Gastrocnemius medialis (tissue), 4 donors: Measurements from ENCODE around the gene PIEZO1.

Experiments used
- POLR2A ChIP-seq, 2 donors: fragments of 450-650 bp; IDR thresholded peaks; one replicate each; pipeline ENCODE4 v1.6.1; 2017; ENCODE audit warnings: antibody characterized with exemption in 2 of 2, mild to moderate bottlenecking in 2 of 2, moderate library complexity in 2 of 2
- TF ChIP-seq, protein P1 (sequence below), 5 experiments: fragments of 450-650 bp in 3 of 5; fragments of 200-600 bp in 2 of 5; sonication (generic) in 2 of 5; IDR thresholded peaks in 4 of 5; conservative IDR thresholded peaks in 1 of 5; 1 replicate in 4 of 5; 2 replicates in 1 of 5; pipeline ENCODE4 v1.5.1; 2016 to 2019; ENCODE audit warnings: antibody characterized with exemption in 5 of 5, mild to moderate bottlenecking in 3 of 5, moderate library complexity in 3 of 5

- TF ChIP-seq POLR2A (IDR thresholded peaks at IDR 0.05): no peak
- TF ChIP-seq, protein P1, sequence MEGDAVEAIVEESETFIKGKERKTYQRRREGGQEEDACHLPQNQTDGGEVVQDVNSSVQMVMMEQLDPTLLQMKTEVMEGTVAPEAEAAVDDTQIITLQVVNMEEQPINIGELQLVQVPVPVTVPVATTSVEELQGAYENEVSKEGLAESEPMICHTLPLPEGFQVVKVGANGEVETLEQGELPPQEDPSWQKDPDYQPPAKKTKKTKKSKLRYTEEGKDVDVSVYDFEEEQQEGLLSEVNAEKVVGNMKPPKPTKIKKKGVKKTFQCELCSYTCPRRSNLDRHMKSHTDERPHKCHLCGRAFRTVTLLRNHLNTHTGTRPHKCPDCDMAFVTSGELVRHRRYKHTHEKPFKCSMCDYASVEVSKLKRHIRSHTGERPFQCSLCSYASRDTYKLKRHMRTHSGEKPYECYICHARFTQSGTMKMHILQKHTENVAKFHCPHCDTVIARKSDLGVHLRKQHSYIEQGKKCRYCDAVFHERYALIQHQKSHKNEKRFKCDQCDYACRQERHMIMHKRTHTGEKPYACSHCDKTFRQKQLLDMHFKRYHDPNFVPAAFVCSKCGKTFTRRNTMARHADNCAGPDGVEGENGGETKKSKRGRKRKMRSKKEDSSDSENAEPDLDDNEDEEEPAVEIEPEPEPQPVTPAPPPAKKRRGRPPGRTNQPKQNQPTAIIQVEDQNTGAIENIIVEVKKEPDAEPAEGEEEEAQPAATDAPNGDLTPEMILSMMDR (IDR thresholded peaks at IDR 0.05 in 4 of 5, conservative IDR thresholded peaks at IDR 0.05 in 1 of 5): no peak
Observed at GRCh38 chr16:88758227-88758943, 26.6 kb downstream of the PIEZO1 start.
